Testis (tissue), 3 donors: Measurements from ENCODE around the gene ASB13. TPM values are rescaled to one million over a fixed set of nuclear protein-coding genes. Genes with fewer than 3 reads are reported as not detected.

Source experiments
- DNase-seq: peaks from one replicate; pipeline ENCODE4 v3.0.0-alpha.2; 2019
- H3K27ac ChIP-seq, 2 donors: fragments of 200-600 bp; sonication (generic); one replicate each; pipeline ENCODE4 v1.5.1; 2019
- H3K27me3 ChIP-seq: fragments of 200-600 bp; sonication (generic); one replicate; pipeline ENCODE4 v1.5.1; 2019
- H3K36me3 ChIP-seq: fragments of 200-600 bp; sonication (generic); one replicate; pipeline ENCODE4 v1.5.1; 2017; ENCODE audit warnings: low read depth; ENCODE audit errors: missing control alignments
- H3K4me1 ChIP-seq: fragments of 200-600 bp; sonication (generic); one replicate; pipeline ENCODE4 v1.5.1; 2019
- H3K4me3 ChIP-seq, 2 donors: fragments of 200-600 bp; sonication (generic); one replicate each; pipeline ENCODE4 v1.5.1; 2017 to 2019
- H3K9me3 ChIP-seq: fragments of 200-600 bp; sonication (generic); one replicate; pipeline ENCODE4 v1.5.1; 2017
- CTCF ChIP-seq, 3 experiments: fragments of 450-650 bp in 2 of 3; fragments of 200-600 bp in 1 of 3; sonication (generic) in 1 of 3; IDR thresholded peaks; one replicate each; pipeline ENCODE4 v1.5.1; 2016 to 2019; ENCODE audit warnings: antibody characterized with exemption in 3 of 3, mild to moderate bottlenecking in 2 of 3, moderate library complexity in 1 of 3
- POLR2A ChIP-seq: fragments of 450-650 bp; IDR thresholded peaks from one replicate; pipeline ENCODE4 v1.6.1; 2017; ENCODE audit warnings: antibody characterized with exemption, mild to moderate bottlenecking, moderate library complexity
- WGBS, 2 donors: methylation state at CpG; one replicate each; pipeline ENCODE4 v1.1.5; 2018; 5-methylcytosine and 5-hydroxymethylcytosine counted together
- intact Hi-C: fragments of 100-400 bp; cut with DNase I; formaldehyde crosslinking; loops from one replicate; pipeline ENCODE4 v1.15.1; 2023; ENCODE audit warnings: low total_unique reads
- polyA plus RNA-seq: library from polyadenylated mRNA; stranded (reverse); fragments of 350-450 nt; fragmentation: Illumina TruSeq; extraction: RNeasy Lipid Tissue Mini Kit (QIAGEN cat#74804); gene quantifications from one replicate; pipeline ENCODE4 v1.2.3, GENCODE V29; 2014; ENCODE audit warnings: low read depth, low replicate concordance; ENCODE audit not compliant: insufficient read depth
- total RNA-seq, 2 donors: library from RNA; depleted of rRNA; stranded (reverse); fragments of >200 nt; gene quantifications; one replicate each; pipeline ENCODE4 v1.2.3, GENCODE V29; 2016

Gene ASB13
- total and polyA plus RNA-seq, 3 donors from 2014 or later, result 9.4 to 14.1 (median 12.3) TPM

DNA sequence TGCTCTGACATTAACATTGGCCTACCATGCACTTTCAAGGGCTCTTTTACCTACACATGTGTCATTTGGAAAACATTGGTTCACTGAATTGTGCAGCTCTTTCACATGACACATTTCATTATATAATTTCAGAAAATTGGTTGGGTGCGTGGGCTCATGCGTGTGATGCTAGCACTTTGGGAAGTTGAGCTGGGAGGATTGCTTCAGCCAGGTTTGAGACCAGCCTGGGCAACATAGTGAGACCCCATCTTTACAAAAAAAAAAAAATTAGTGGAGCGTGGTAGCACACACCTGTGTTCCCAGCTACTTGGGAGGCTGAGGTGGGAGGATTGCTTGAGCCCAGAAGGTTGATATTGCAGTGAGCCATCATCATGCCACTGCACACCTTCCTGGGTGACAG is 22.2 kb upstream of the ASB13 start:
- TF ChIP-seq POLR2A (no peak), CTCF (IDR thresholded peaks at IDR 0.05) (no peak)
- intact Hi-C loops, result no loop called here

GRCh38 chr10:5685764-5686240 is 19.4 kb upstream of the ASB13 start:
- DNase-seq, result no peak
- Histone ChIP-seq H3K27me3 (no peaks in the 10 kb centered on the region), H3K4me3 (peak overlapping the region; percentile 87 to 96), H3K9me3 (no peaks in the 10 kb centered on the region), H3K36me3 (no peaks in the 10 kb centered on the region), H3K4me1 (no peaks in the 10 kb centered on the region), H3K27ac (peak overlapping the region; percentile 69 to 88)
- intact Hi-C loops, result no loop called here
- 2 to 4% methylated on average over 10 of the region's 10 CpGs for WGBS, 2 donors
- TF ChIP-seq POLR2A (no peak), CTCF (IDR thresholded peaks at IDR 0.05) (no peak)

More for the DNA sequence above, 22.2 kb upstream of the ASB13 start:
- Histone ChIP-seq H3K4me3 (no peak overlapping the region), H3K27me3 (no peaks in the 10 kb centered on the region), H3K4me1 (peaks cover 11% of the 10 kb centered on the region), H3K36me3 (no peaks in the 10 kb centered on the region), H3K27ac (no peak overlapping the region), H3K9me3 (no peaks in the 10 kb centered on the region)
- WGBS, 2 donors, result 96 to 98% methylated on average over 3 of the region's 3 CpGs
- no peak for DNase-seq

DNA sequence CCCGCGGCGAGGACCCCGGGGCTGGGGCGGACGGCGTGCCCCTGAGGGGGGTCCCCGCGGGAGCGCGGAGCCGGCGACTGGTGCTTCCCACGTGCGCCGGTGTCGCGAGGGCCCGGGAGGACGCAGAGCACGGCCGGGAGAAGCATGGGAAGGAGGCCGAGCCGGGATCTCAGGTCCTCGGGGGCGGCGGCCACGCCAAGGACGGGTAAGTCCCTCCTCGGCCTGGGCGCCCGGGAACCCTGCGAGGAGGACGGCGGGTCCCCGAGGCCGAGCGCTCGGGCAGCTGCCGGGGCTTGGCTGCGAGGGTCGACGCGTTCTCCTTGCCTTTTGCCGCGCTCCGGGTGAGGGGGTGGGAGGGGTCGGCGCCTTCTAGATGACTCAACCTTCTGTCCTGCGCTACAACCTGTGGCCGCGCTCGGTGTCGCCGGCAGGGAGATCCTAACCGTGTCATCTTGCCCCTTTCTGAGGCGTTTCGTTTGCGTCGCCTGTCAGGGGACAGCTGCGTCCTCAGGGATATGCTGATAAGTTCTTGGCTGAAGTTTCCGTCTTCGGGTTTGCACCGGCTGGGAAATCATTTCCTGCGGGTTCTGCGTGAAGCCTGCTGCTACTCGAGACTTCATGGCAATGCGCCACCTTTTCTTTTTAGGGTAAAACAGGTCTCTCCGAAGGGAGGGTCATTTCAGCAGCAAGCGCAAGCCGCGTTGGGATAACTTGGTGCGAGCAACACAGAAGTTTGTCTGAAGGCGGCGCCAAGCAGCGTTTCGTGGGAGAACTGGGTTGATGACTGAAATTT is 18.8 kb upstream of the ASB13 start:
- TF ChIP-seq POLR2A, result no peak
- TF ChIP-seq CTCF (IDR thresholded peaks at IDR 0.05), result peak in 2 of 3 experiments; percentile 10 to 41
- H3K36me3 ChIP-seq, result no peaks in the 10 kb centered on the region
- peak; percentile 86 for DNase-seq
- H3K9me3 ChIP-seq, result no peaks in the 10 kb centered on the region
- peak overlapping the region; percentile 87 to 96 for H3K4me3 ChIP-seq
- intact Hi-C loops, result no loop called here
- WGBS, 2 donors, result 0% methylated on average over 36 to 57 of the region's 77 CpGs
- peak overlapping the region; percentile 69 to 88 for H3K27ac ChIP-seq
- no peaks in the 10 kb centered on the region for H3K27me3 ChIP-seq
- no peaks in the 10 kb centered on the region for H3K4me1 ChIP-seq

GRCh38 chr10:5684318-5684970 is 18.0 kb upstream of the ASB13 start, which contains the start of gene TASOR2:
Gene TASOR2, plus strand, starts transcription at chr10:5684838. Its CDS starts 35,805 bp downstream, at chr10:5720643.
- no peaks in the 10 kb centered on the region for H3K27me3 ChIP-seq
- DNase-seq, result peak; percentile 97
- H3K4me1 ChIP-seq, result no peaks in the 10 kb centered on the region
- TF ChIP-seq CTCF (IDR thresholded peaks at IDR 0.05), result peak in 1 of 3 experiments; percentile 2
- TF ChIP-seq POLR2A, result no peak
- no peaks in the 10 kb centered on the region for H3K9me3 ChIP-seq
- peak within 1 kb of the TSS; percentile 69 to 88 for H3K27ac ChIP-seq
- no peaks in the 10 kb centered on the region for H3K36me3 ChIP-seq
- peak within 1 kb of the TSS; percentile 87 to 96 for H3K4me3 ChIP-seq
- intact Hi-C loops, result no loop called here
- WGBS, 2 donors, result 1% methylated on average over 48 to 52 of the region's 54 CpGs
